ENCODE measurements around the gene PTF1A. TPM values are rescaled to one million over a fixed set of nuclear protein-coding genes. Genes with fewer than 3 reads are reported as not detected.

Gene PTF1A
- total RNA-seq, 1 donor from 2014 or later = not detected

DNA sequence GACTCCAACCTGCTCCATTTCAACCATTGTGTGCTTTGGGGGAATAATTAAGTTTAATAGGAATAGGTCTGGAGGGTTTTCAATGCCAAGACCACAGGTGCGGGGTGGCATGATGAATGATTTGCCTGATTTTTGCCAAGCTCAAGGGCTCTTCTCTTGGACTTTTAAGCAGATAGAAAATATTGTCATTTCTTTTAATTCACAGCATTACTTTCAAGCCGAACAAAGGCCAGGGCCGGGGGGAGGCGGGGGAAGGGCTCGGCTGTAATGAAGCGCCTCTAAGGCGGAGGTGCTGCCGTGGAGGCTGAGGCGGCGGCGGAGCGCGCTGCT, 6.5 kb downstream of the PTF1A start:
- H3K4me1 Mint-ChIP-seq = peaks cover 2% of the 10 kb centered on the region
- no peak overlapping the region for H3K27ac Mint-ChIP-seq
- no peaks in the 10 kb centered on the region for H3K9me3 Mint-ChIP-seq
- TF ChIP-seq, protein P1, sequence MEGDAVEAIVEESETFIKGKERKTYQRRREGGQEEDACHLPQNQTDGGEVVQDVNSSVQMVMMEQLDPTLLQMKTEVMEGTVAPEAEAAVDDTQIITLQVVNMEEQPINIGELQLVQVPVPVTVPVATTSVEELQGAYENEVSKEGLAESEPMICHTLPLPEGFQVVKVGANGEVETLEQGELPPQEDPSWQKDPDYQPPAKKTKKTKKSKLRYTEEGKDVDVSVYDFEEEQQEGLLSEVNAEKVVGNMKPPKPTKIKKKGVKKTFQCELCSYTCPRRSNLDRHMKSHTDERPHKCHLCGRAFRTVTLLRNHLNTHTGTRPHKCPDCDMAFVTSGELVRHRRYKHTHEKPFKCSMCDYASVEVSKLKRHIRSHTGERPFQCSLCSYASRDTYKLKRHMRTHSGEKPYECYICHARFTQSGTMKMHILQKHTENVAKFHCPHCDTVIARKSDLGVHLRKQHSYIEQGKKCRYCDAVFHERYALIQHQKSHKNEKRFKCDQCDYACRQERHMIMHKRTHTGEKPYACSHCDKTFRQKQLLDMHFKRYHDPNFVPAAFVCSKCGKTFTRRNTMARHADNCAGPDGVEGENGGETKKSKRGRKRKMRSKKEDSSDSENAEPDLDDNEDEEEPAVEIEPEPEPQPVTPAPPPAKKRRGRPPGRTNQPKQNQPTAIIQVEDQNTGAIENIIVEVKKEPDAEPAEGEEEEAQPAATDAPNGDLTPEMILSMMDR (IDR thresholded peaks at IDR 0.05) = no peak
- ChIA-PET POLR2A (no interaction called here), CTCF (no interaction called here)
- DNase-seq = no peak
- intact Hi-C loops (cut with micrococcal nuclease) = loop anchor here (2.0 to 10.0 kb wide), 2 partner anchors 1680 to 1704 kb away; no protein-coding TSS in a partner anchor
- ATAC-seq (ENCODE audit: low read depth) = no peak
- H3K27me3 Mint-ChIP-seq = peaks cover 58% of the 10 kb centered on the region
- no peak overlapping the region for H3K4me3 Mint-ChIP-seq
- H3K36me3 Mint-ChIP-seq (ENCODE audit: low read depth) = no peaks in the 10 kb centered on the region

DNA sequence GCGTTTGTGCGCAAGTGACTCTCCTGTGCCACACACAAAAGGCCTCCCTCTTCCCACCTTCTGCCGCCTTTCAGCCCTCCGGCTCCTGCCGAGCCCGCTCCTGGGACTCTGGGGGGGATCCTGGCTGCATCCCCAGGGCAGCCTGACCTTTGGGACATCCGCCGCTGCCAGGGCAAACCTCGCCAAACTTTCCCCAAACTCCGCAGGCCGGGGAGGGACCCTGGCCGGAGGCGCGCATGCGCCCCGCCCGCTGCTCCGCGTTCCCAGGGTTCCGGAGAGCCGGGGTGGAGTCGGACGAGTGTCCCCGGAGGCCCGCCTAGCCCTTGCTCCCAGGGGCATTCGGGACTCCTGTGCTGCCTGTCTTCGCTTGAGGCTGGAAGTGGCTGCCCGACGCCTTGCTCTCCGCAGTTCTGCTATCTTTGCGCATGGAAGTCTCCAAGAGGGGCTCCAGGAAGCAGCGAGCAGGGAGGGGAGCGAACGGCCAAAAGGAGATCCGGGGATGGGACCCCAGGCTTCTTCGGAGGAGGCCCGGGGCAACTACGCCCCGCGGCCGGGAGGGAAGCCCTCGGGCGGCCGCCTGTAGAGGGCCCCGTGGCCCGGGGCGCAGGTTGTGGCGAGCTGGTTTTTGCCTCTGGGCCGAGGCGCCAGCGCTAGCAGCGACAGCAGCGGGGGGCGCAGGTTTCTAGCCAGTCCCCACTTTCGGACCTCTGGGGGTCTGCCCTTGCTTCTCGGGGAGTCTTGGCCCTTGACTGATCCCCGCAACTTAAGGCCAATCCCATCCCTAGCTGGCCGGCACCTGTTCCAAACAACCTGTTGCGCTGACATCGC, 7.0 kb downstream of the PTF1A start:
- ATAC-seq (ENCODE audit: low read depth) (no peak), DNase-seq (no peak)
- no peaks in the 10 kb centered on the region for H3K36me3 Mint-ChIP-seq (ENCODE audit: low read depth)
- TF ChIP-seq, protein P1 (IDR thresholded peaks at IDR 0.05) = no peak
- ChIA-PET CTCF (no interaction called here), POLR2A (no interaction called here)
- peaks cover 62% of the 10 kb centered on the region for H3K27me3 Mint-ChIP-seq
- no peak overlapping the region for H3K4me3 Mint-ChIP-seq
- H3K27ac Mint-ChIP-seq = no peak overlapping the region
- H3K4me1 Mint-ChIP-seq = no peaks in the 10 kb centered on the region
- no peaks in the 10 kb centered on the region for H3K9me3 Mint-ChIP-seq
- intact Hi-C loops (cut with micrococcal nuclease) = loop anchor here (2.0 to 10.0 kb wide), 2 partner anchors 1680 to 1704 kb away; no protein-coding TSS in a partner anchor

DNA sequence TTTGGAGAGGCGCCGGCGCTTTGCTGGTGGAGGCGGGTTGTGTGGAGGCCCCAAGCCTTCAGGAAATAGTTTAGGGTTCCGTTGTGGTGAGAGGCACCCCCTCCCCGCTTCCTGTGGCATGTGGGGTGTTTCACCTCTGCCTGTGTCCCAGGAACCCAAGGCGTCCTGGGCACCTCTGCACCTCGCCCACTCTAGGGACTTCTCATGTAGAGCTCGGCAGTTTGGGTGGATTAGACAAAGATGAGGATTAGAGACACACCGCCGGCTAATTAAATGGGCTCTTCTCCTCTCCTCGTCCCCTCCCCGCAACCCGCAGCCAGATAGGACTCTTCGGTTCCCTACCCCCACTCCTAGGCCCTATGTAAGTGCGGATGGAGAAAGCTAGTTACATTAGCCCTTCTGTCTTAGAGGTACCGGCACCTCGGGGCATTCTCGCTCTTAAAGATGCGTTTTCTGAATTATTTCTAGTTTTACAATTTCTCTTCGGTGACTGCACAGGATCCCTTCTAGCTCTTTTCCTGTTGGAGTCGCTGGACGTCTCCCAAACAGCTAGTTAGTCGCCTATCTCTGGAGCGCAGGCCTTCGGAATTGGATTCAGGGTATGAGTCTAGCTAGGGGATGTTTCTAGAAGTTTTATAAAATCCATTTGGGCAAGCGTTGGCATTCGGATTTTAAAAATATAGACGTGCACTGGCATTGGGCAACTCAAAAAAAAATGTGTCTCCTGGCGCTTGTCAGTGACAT, 7.8 kb downstream of the PTF1A start:
- no peak overlapping the region for H3K27ac Mint-ChIP-seq
- DNase-seq (no peak), ATAC-seq (ENCODE audit: low read depth) (no peak)
- H3K36me3 Mint-ChIP-seq (ENCODE audit: low read depth) = no peaks in the 10 kb centered on the region
- no peaks in the 10 kb centered on the region for H3K9me3 Mint-ChIP-seq
- H3K4me1 Mint-ChIP-seq = no peaks in the 10 kb centered on the region
- TF ChIP-seq, protein P1 (IDR thresholded peaks at IDR 0.05) = no peak
- CTCF ChIA-PET = no interaction called here
- peaks cover 70% of the 10 kb centered on the region for H3K27me3 Mint-ChIP-seq
- POLR2A ChIA-PET = no interaction called here
- no peak overlapping the region for H3K4me3 Mint-ChIP-seq
- intact Hi-C loops (cut with micrococcal nuclease) = loop anchor here (2.0 to 10.0 kb wide), 2 partner anchors 1681 to 1705 kb away; no protein-coding TSS in a partner anchor

DNA sequence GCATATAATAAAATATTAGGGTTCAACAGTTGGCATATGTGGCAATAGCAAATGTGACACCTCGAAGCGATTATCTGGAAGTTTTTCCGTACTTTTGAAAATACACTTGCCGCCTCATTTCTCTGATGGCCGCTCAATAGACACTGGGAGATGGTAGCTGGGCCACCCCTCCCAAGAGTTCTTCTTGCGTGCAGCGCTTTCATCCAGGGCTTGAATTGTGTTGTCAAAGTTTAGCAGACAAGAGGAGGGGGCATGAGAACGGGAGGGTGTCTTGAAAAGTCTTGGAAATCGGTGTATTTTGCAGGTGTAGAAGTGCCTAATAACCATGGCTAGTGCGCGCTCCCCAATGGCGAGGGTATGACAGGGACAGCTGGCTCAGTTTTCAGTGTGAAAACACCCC, 8.5 kb downstream of the PTF1A start:
- DNase-seq (no peak), ATAC-seq (ENCODE audit: low read depth) (no peak)
- H3K27me3 Mint-ChIP-seq = peaks cover 66% of the 10 kb centered on the region
- no peak overlapping the region for H3K27ac Mint-ChIP-seq
- TF ChIP-seq, protein P1 (IDR thresholded peaks at IDR 0.05) = no peak
- ChIA-PET CTCF (no interaction called here), POLR2A (no interaction called here)
- H3K36me3 Mint-ChIP-seq (ENCODE audit: low read depth) = no peaks in the 10 kb centered on the region
- intact Hi-C loops (cut with micrococcal nuclease) = no loop called here
- H3K9me3 Mint-ChIP-seq = no peaks in the 10 kb centered on the region
- H3K4me3 Mint-ChIP-seq = no peak overlapping the region
- no peaks in the 10 kb centered on the region for H3K4me1 Mint-ChIP-seq

DNA sequence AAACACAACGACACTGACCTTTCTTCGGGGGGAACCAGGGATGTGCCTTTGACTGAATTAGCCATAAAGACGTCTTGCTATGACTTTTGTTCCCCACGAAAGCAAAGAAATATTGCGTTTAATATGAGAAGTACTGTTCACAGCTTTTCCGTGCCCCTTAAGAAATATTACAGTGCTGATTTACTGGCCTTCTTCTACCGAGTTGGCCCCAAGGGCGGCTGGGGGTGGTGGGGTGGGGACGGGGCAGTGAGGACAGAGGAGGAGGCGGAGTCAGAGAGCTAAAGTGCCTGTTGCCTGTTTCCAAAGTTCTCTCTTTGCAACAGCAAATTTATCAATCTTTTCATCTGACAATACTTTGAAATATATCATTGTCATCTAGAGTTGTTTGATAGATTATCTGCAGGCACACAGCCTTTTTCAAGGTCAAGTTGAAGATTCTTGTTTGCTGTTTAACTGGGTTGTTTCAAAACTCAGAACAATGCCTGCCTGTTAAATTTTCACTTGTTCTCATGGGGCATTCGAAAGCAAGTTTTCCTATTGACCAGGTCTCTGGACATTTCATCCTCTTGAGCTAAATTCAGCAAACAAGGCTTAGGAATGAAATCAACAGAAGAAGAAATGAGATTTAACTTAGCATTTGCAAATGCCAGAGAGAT, 9.0 kb downstream of the PTF1A start:
- no peaks in the 10 kb centered on the region for H3K4me1 Mint-ChIP-seq
- DNase-seq = no peak
- intact Hi-C loops (cut with micrococcal nuclease) = no loop called here
- H3K27me3 Mint-ChIP-seq = peaks cover 62% of the 10 kb centered on the region
- H3K27ac Mint-ChIP-seq = no peak overlapping the region
- H3K4me3 Mint-ChIP-seq = no peak overlapping the region
- H3K36me3 Mint-ChIP-seq (ENCODE audit: low read depth) = no peaks in the 10 kb centered on the region
- POLR2A ChIA-PET = no interaction called here
- TF ChIP-seq, protein P1 (IDR thresholded peaks at IDR 0.05) = no peak
- CTCF ChIA-PET = no interaction called here
- ATAC-seq (ENCODE audit: low read depth) = no peak
- no peaks in the 10 kb centered on the region for H3K9me3 Mint-ChIP-seq
